Liver (tissue), 9 donors: ENCODE results near the gene PALM3. TPM values are rescaled to one million over a fixed set of nuclear protein-coding genes. Genes with fewer than 3 reads are reported as not detected.

ENCODE experiments used
- DNase-seq: peaks from one replicate; pipeline ENCODE4 v3.0.0-alpha.2; 2017; ENCODE audit warnings: low spot score
- H3K27ac ChIP-seq, 2 donors: one replicate each; pipeline ENCODE4 v1.7.0; 2013; ENCODE audit warnings: inconsistent platforms in 2 of 2, low read length in 2 of 2, control low read depth in 1 of 2, low read depth in 1 of 2, mild to moderate bottlenecking in 1 of 2
- H3K27me3 ChIP-seq, 4 donors: one replicate each; pipeline versions ENCODE4 v1.6.1 to v1.7.0; 2013; ENCODE audit warnings: low read length in 3 of 4, inconsistent platforms in 1 of 4, mild to moderate bottlenecking in 1 of 4, moderate library complexity in 1 of 4; ENCODE audit not compliant: control insufficient read depth in 4 of 4, insufficient read depth in 4 of 4
- H3K36me3 ChIP-seq, 4 donors: one replicate each; pipeline versions ENCODE4 v1.6.1 to v1.7.0; 2013; ENCODE audit warnings: low read length in 3 of 4, mild to moderate bottlenecking in 3 of 4, low read depth in 1 of 4, moderate library complexity in 1 of 4; ENCODE audit not compliant: control insufficient read depth in 4 of 4, insufficient read depth in 3 of 4
- H3K4me1 ChIP-seq, 4 donors: one replicate each; pipeline versions ENCODE4 v1.6.1 to v1.7.0; 2013; ENCODE audit warnings: low read length in 3 of 4, mild to moderate bottlenecking in 3 of 4, moderate library complexity in 1 of 4; ENCODE audit not compliant: control insufficient read depth in 4 of 4, insufficient read depth in 4 of 4
- H3K4me3 ChIP-seq, 3 donors: one replicate each; pipeline versions ENCODE4 v1.6.1 to v1.7.0; 2013; ENCODE audit warnings: low read length in 3 of 3, control low read depth in 1 of 3, low read depth in 1 of 3, mild to moderate bottlenecking in 1 of 3
- H3K9ac ChIP-seq, 2 donors: one replicate each; pipeline ENCODE4 v1.7.0; 2013; ENCODE audit warnings: low read length in 2 of 2, mild to moderate bottlenecking in 2 of 2, moderate library complexity in 2 of 2, control low read depth in 1 of 2, low read depth in 1 of 2
- H3K9me3 ChIP-seq, 4 donors: one replicate each; pipeline versions ENCODE4 v1.6.1 to v1.7.0; 2013; ENCODE audit warnings: low read length in 3 of 4; ENCODE audit not compliant: control insufficient read depth in 4 of 4
- EGR1 ChIP-seq, 2 donors: IDR thresholded peaks; 2 replicates each; pipeline ENCODE4 v1.6.1; 2016 to 2018; ENCODE audit warnings: antibody characterized with exemption in 2 of 2, low read depth in 2 of 2
- FOXA1 ChIP-seq: IDR thresholded peaks from 2 replicates; pipeline ENCODE4 v1.6.1; 2016; ENCODE audit warnings: antibody characterized with exemption
- FOXA2 ChIP-seq: IDR thresholded peaks from 2 replicates; pipeline ENCODE4 v1.6.1; 2016; ENCODE audit warnings: antibody characterized with exemption
- GABPA ChIP-seq, 2 donors: IDR thresholded peaks in 1 of 2; conservative IDR thresholded peaks in 1 of 2; 2 replicates each; pipeline ENCODE4 v1.6.1; 2016; ENCODE audit warnings: antibody characterized with exemption in 2 of 2, mild to moderate bottlenecking in 1 of 2, moderate library complexity in 1 of 2
- HNF4A ChIP-seq, 2 donors: conservative IDR thresholded peaks; 2 replicates each; pipeline ENCODE4 v1.6.1; 2016; ENCODE audit warnings: antibody characterized with exemption in 2 of 2, mild to moderate bottlenecking in 2 of 2
- HNF4G ChIP-seq: IDR thresholded peaks from 2 replicates; pipeline ENCODE4 v1.6.1; 2016; ENCODE audit warnings: antibody characterized with exemption
- JUND ChIP-seq, 2 donors: IDR thresholded peaks; 2 replicates each; pipeline ENCODE4 v1.6.1; 2016; ENCODE audit warnings: antibody characterized with exemption in 2 of 2
- NR2F2 ChIP-seq: IDR thresholded peaks from 2 replicates; pipeline ENCODE4 v1.6.1; 2016; ENCODE audit warnings: antibody characterized with exemption
- RAD21 ChIP-seq, 2 donors: IDR thresholded peaks; 2 replicates each; pipeline ENCODE4 v1.6.1; 2016; ENCODE audit warnings: antibody characterized with exemption in 2 of 2, mild to moderate bottlenecking in 2 of 2
- RXRA ChIP-seq, 2 donors: IDR thresholded peaks; 2 replicates each; pipeline ENCODE4 v1.6.1; 2017 to 2018; ENCODE audit warnings: antibody characterized with exemption in 2 of 2, mild to moderate bottlenecking in 1 of 2
- SP1 ChIP-seq: IDR thresholded peaks from 2 replicates; pipeline ENCODE4 v1.6.1; 2018; ENCODE audit warnings: antibody characterized with exemption, mild to moderate bottlenecking
- TAF1 ChIP-seq: conservative IDR thresholded peaks from 2 replicates; pipeline ENCODE4 v1.6.1; 2016; ENCODE audit warnings: antibody characterized with exemption, mild to moderate bottlenecking
- YY1 ChIP-seq: IDR thresholded peaks from 2 replicates; pipeline ENCODE4 v1.6.1; 2016; ENCODE audit warnings: antibody characterized with exemption, mild to moderate bottlenecking
- WGBS: extraction: QIAGEN DNeasy Blood & Tissue Kit; methylation state at CpG from one replicate; pipeline ENCODE4 v1.1.7; 2013; 5-methylcytosine and 5-hydroxymethylcytosine counted together
- polyA plus RNA-seq, 2 donors: library from polyadenylated mRNA; stranded (reverse) in 1 of 2; unstranded in 1 of 2; fragments of 200-250 nt in 1 of 2; fragments of >200 nt in 1 of 2; fragmentation: Nextera tagmentation in 1 of 2; extraction: Ambion mirVana in 1 of 2; gene quantifications; one replicate each; pipeline versions ENCODE4 v1.2.1 to v1.2.3, GENCODE V29; 2013 to 2015
- total RNA-seq, 2 donors: library from RNA; depleted of rRNA; stranded (reverse); fragments of >200 nt; gene quantifications; one replicate each; pipeline ENCODE4 v1.2.3, GENCODE V29; 2014
- TF ChIP-seq, protein P1 (sequence below): fragments of 150-350 bp; IDR thresholded peaks from 2 replicates; pipeline ENCODE4 v1.5.1; 2017; ENCODE audit warnings: improper control_type of control experiment, low read depth, low read length; ENCODE audit not compliant: missing input control
- TF ChIP-seq, protein P2 (sequence below): IDR thresholded peaks from 2 replicates; pipeline ENCODE4 v1.6.1; 2016; ENCODE audit warnings: antibody characterized with exemption
- TF ChIP-seq, protein P3 (sequence below): IDR thresholded peaks from 2 replicates; pipeline ENCODE4 v1.6.1; 2016; ENCODE audit warnings: antibody characterized with exemption, mild to moderate bottlenecking
- TF ChIP-seq, protein P4 (sequence below): IDR thresholded peaks from 2 replicates; pipeline ENCODE4 v1.6.1; 2016; ENCODE audit warnings: antibody characterized with exemption
- TF ChIP-seq, protein P5 (sequence below): IDR thresholded peaks from 2 replicates; pipeline ENCODE4 v1.6.1; 2016; ENCODE audit warnings: antibody characterized with exemption
- donor health status: healthy.
- donor health status: healthy.
- donor health status: healthy.
- donor health status: healthy.
- donor health status: healthy.

Gene PALM3
- total and polyA plus RNA-seq, 4 donors, result 1.4 to 17.9 (median 5.9) TPM

DNA sequence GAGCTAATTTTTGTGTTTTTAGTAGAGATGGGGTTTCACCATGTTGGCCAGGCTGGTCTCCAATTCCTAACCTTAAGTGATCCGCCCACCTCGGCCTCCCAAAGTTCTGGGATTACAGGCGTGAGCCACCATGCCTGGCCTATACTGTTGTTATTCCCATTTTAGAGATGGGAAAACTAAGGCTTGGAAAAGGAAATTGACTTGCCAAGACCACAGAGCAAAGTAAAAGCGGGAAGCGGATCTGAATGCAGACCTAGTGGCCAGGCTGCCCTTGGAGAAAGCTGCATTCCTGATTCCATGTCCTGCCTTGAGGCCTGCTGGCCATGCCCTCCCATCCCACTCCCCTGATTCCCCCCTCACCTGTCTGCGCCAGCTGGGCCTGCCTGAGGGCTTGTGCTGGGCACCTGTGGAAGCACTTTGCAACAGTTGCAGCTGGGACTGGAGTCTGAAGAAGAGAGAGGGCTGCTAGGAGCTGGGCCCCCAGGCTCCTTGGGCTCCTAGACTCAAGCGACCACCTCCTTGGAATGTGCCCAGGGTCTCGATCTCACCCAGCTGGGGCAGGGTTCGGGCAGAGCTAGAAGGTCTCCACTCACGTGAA is 5.7 kb downstream of the PALM3 start:
- Histone ChIP-seq H3K27ac (no peak overlapping the region), H3K4me3 (no peak overlapping the region), H3K4me1 (peaks cover 1 to 29% (median 20%) of the 10 kb centered on the region in 4 donors), H3K36me3 (peaks cover 7 to 27% (median 13%) of the 10 kb centered on the region in 4 donors), H3K9ac (no peak overlapping the region), H3K9me3 (no peaks in the 10 kb centered on the region), H3K27me3 (peaks cover 0 to 3% (median 0%) of the 10 kb centered on the region in 4 donors)
- TF ChIP-seq HNF4G, result no peak
- TF ChIP-seq EGR1 (IDR thresholded peaks at IDR 0.05; ENCODE audit: low read depth in 2 of 2), result no peak
- no peak for TF ChIP-seq NR2F2
- TF ChIP-seq, protein P1, sequence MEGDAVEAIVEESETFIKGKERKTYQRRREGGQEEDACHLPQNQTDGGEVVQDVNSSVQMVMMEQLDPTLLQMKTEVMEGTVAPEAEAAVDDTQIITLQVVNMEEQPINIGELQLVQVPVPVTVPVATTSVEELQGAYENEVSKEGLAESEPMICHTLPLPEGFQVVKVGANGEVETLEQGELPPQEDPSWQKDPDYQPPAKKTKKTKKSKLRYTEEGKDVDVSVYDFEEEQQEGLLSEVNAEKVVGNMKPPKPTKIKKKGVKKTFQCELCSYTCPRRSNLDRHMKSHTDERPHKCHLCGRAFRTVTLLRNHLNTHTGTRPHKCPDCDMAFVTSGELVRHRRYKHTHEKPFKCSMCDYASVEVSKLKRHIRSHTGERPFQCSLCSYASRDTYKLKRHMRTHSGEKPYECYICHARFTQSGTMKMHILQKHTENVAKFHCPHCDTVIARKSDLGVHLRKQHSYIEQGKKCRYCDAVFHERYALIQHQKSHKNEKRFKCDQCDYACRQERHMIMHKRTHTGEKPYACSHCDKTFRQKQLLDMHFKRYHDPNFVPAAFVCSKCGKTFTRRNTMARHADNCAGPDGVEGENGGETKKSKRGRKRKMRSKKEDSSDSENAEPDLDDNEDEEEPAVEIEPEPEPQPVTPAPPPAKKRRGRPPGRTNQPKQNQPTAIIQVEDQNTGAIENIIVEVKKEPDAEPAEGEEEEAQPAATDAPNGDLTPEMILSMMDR, result no peak
- no peak for TF ChIP-seq TAF1
- TF ChIP-seq, protein P2, sequence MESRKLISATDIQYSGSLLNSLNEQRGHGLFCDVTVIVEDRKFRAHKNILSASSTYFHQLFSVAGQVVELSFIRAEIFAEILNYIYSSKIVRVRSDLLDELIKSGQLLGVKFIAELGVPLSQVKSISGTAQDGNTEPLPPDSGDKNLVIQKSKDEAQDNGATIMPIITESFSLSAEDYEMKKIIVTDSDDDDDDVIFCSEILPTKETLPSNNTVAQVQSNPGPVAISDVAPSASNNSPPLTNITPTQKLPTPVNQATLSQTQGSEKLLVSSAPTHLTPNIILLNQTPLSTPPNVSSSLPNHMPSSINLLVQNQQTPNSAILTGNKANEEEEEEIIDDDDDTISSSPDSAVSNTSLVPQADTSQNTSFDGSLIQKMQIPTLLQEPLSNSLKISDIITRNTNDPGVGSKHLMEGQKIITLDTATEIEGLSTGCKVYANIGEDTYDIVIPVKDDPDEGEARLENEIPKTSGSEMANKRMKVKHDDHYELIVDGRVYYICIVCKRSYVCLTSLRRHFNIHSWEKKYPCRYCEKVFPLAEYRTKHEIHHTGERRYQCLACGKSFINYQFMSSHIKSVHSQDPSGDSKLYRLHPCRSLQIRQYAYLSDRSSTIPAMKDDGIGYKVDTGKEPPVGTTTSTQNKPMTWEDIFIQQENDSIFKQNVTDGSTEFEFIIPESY, result no peak
- TF ChIP-seq, protein P3, sequence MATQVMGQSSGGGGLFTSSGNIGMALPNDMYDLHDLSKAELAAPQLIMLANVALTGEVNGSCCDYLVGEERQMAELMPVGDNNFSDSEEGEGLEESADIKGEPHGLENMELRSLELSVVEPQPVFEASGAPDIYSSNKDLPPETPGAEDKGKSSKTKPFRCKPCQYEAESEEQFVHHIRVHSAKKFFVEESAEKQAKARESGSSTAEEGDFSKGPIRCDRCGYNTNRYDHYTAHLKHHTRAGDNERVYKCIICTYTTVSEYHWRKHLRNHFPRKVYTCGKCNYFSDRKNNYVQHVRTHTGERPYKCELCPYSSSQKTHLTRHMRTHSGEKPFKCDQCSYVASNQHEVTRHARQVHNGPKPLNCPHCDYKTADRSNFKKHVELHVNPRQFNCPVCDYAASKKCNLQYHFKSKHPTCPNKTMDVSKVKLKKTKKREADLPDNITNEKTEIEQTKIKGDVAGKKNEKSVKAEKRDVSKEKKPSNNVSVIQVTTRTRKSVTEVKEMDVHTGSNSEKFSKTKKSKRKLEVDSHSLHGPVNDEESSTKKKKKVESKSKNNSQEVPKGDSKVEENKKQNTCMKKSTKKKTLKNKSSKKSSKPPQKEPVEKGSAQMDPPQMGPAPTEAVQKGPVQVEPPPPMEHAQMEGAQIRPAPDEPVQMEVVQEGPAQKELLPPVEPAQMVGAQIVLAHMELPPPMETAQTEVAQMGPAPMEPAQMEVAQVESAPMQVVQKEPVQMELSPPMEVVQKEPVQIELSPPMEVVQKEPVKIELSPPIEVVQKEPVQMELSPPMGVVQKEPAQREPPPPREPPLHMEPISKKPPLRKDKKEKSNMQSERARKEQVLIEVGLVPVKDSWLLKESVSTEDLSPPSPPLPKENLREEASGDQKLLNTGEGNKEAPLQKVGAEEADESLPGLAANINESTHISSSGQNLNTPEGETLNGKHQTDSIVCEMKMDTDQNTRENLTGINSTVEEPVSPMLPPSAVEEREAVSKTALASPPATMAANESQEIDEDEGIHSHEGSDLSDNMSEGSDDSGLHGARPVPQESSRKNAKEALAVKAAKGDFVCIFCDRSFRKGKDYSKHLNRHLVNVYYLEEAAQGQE, result no peak
- no peak for TF ChIP-seq HNF4A (conservative IDR thresholded peaks at IDR 0.05)
- TF ChIP-seq FOXA2, result no peak
- TF ChIP-seq FOXA1, result no peak
- TF ChIP-seq RAD21 (IDR thresholded peaks at IDR 0.05), result no peak
- no peak for TF ChIP-seq RXRA (IDR thresholded peaks at IDR 0.05)
- TF ChIP-seq JUND (IDR thresholded peaks at IDR 0.05), result no peak
- TF ChIP-seq YY1, result no peak
- TF ChIP-seq, protein P4, sequence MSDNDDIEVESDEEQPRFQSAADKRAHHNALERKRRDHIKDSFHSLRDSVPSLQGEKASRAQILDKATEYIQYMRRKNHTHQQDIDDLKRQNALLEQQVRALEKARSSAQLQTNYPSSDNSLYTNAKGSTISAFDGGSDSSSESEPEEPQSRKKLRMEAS, result no peak
- no peak for TF ChIP-seq GABPA (IDR thresholded peaks at IDR 0.05 in 1 of 2, conservative IDR thresholded peaks at IDR 0.05 in 1 of 2)
- TF ChIP-seq SP1, result no peak
- TF ChIP-seq, protein P5, sequence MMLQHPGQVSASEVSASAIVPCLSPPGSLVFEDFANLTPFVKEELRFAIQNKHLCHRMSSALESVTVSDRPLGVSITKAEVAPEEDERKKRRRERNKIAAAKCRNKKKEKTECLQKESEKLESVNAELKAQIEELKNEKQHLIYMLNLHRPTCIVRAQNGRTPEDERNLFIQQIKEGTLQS, result no peak
- WGBS, result 94% methylated on average over 10 of the region's 10 CpGs
- DNase-seq, result no peak
